MG63 (cell line): ENCODE data around the gene RBFOX2. TPM values are rescaled to one million over a fixed set of nuclear protein-coding genes. Genes with fewer than 3 reads are reported as not detected.

Experiments
- DNase-seq: peaks from one replicate; pipeline ENCODE4 v3.0.0-alpha.2; 2020
- H3K27me3 ChIP-seq: fragments of 250-450 bp; sonication (Bioruptor Pico); 2 replicates; pipeline ENCODE4 v1.5.1; 2020; ENCODE audit warnings: mild to moderate bottlenecking, moderate library complexity
- H3K36me3 ChIP-seq: fragments of 250-450 bp; sonication (Bioruptor Pico); 2 replicates; pipeline ENCODE4 v1.5.1; 2020; ENCODE audit warnings: mild to moderate bottlenecking, moderate library complexity
- H3K4me3 ChIP-seq: fragments of 250-450 bp; sonication (Bioruptor Pico); 2 replicates; pipeline ENCODE4 v1.5.1; 2020; ENCODE audit warnings: mild to moderate bottlenecking, moderate library complexity
- H3K9me3 ChIP-seq: fragments of 250-450 bp; sonication (Bioruptor Pico); 2 replicates; pipeline ENCODE4 v1.5.1; 2020; ENCODE audit warnings: mild to moderate bottlenecking, moderate library complexity
- total RNA-seq: library from RNA; depleted of rRNA; stranded (reverse); fragments of >200 nt; shearing (Covaris generic); gene quantifications from 2 replicates; pipeline ENCODE4 v1.2.3, GENCODE V29; 2014; ENCODE audit warnings: low replicate concordance

RBFOX2 gene
- total RNA-seq, 1 experiment from 2014 or later, result 65.6 TPM

DNA sequence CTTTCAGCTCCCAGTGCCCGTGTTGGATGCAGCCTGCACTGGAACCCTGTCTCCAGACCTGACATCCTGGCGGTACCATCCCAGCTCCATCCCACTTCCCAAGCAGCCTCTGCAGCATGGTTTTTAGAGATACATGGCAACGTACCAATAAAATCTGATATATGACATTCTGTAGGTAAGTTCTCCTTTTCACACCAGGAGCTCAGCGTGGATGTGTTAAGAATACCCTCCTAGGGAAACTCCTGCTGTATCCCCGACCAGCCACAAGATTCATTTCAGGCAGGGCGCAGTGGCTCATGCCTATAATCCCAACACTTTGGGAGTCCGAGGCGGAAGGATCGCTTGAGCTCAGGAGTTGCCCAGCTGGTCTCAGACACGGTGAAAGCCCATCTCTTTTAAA is 295.6 kb downstream of the RBFOX2 start:
- H3K9me3 ChIP-seq, result no peaks in the 10 kb centered on the region
- H3K27me3 ChIP-seq, result no peaks in the 10 kb centered on the region
- H3K36me3 ChIP-seq, result peaks cover 25% of the 10 kb centered on the region
- DNase-seq, result no peak
- no peak overlapping the region for H3K4me3 ChIP-seq

DNA sequence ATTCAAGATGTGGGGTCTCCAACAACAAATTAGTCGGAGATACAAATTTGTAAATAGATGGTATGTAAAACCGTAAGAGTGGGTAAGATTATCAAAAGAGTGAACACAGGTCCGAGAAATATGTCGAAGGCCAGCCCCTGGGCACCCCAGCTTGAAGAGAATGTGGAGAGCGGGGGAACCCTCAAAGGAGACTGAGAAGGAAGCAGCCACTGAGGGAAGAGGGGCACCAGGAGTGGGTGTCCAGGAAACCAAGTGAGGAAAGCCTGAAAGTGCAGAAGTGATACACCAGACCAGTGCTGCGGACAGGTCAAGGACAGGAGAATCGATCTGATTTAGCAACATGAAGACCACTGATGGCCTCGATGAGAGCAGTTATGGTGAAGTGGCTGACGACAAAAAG is 296.5 kb downstream of the RBFOX2 start:
- H3K9me3 ChIP-seq, result no peaks in the 10 kb centered on the region
- H3K4me3 ChIP-seq, result no peak overlapping the region
- H3K36me3 ChIP-seq, result peaks cover 19% of the 10 kb centered on the region
- DNase-seq, result no peak
- no peaks in the 10 kb centered on the region for H3K27me3 ChIP-seq

DNA sequence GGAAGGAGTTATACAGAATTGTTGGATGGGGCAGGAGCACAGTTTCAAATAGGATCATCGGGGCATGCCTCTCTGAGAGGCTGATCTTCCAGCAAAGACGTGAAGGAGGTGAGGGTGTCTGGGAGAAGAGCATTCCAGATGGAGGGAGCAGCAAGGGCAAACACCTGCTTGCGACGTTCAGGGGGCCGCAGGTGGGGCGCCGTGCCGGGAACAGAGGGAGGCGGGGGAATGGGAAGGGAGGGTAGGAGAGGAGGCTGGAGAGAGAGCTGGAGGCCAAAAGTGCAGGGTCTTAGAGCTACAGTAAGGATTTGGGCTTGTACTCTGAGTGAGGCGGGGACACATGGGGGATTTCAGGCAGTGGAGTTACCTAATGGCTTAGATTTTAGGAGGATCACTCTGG is 297.3 kb downstream of the RBFOX2 start:
- DNase-seq, result no peak
- H3K27me3 ChIP-seq, result no peaks in the 10 kb centered on the region
- H3K9me3 ChIP-seq, result no peaks in the 10 kb centered on the region
- H3K36me3 ChIP-seq, result peaks cover 11% of the 10 kb centered on the region
- H3K4me3 ChIP-seq, result no peak overlapping the region

DNA sequence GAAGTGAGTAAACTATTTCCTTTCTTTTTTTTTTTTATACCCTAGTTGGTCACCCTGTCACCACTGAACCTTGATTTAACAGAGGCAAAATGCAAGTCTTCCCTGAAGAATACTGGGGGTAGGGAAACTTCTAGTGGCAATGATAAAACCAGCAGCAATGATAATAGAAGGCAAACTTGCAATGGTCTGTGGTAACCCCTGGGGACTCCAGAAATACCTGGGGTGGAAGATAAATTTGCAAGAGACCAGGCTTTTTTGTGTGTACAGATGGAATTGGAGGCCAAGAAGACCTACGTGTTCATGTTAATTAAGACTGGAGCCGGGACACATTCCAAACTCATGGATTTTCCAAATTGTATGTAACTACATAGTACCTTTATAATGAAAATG is 299.3 kb downstream of the RBFOX2 start:
- no peaks in the 10 kb centered on the region for H3K36me3 ChIP-seq
- no peaks in the 10 kb centered on the region for H3K27me3 ChIP-seq
- no peaks in the 10 kb centered on the region for H3K9me3 ChIP-seq
- H3K4me3 ChIP-seq, result no peak overlapping the region
- no peak for DNase-seq

DNA sequence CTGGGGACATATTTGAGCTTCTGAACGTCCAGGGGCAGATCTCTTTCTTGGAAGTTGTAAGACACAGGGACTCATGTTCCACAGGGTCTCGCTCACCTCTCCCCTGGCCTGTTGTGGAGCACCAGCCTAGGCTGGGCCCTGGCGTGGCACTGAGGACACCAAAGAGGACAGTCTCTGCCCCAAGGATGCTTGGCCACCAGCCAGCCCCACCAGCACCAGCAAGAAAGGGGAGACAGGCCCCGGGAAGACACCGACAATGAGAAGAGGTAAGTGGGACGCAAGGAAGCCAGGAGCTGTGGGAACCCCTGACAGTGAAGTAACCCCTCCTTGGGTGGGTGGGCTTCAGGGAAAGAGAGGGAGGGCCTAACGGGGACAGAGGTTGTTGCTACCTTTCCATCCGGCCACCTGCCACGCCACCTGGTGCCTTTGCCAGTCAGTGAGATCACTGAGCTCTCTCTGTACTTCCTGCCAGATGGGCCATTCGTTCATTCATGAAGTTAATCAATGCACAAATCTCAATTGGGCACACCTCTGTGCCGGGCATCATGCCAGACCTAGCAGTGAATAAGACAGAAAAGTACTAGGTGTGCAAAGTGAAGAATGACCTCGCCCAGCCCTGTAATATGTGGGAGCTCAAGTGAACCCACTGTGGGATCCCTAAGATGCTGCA is 299.9 kb downstream of the RBFOX2 start:
- no peaks in the 10 kb centered on the region for H3K36me3 ChIP-seq
- no peaks in the 10 kb centered on the region for H3K9me3 ChIP-seq
- no peak for DNase-seq
- no peaks in the 10 kb centered on the region for H3K27me3 ChIP-seq
- H3K4me3 ChIP-seq, result no peak overlapping the region

DNA sequence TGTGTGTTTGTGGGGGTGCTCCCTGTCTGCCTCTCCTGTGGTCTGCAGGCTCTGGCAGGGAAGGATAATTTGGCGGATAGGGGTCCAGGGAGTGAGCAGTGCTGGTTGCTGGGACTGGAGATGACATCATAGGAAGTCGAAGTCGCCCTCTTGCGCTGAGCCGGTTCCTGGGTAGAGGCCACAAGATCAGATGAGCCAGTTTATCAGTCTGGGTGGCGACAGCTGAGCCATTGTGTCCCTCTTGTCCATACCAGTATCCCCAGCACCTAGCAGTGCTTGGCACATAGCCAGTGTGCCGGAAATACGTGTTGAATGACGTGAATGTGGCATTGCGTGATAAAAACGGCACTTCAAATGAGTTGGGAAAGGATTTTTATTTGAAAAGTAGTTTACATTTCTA is 301.2 kb downstream of the RBFOX2 start:
- DNase-seq, result no peak
- H3K4me3 ChIP-seq, result no peak overlapping the region

DNA sequence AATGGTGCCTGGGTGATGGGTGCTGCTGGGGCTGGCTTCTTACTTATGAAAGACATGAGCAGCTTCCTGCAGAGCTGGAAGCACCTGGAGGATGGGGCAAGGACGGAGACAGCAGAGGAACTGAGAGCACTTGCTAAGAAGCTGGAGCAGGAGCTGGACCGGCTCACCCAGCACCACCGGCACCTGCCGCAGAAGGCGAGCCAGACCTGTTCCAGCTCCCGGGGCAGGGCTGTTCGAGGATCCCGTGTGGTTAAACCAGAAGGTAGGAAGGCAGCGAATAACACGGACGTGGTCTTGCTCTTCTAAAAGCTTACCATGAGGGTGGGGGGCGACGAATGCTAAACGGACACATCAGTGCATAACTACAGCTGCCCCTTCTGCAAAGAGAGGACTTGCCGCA is 301.7 kb downstream of the RBFOX2 start:
- no peaks in the 10 kb centered on the region for H3K27me3 ChIP-seq
- H3K36me3 ChIP-seq, result no peaks in the 10 kb centered on the region
- no peaks in the 10 kb centered on the region for H3K9me3 ChIP-seq

More for the DNA sequence above, 301.2 kb downstream of the RBFOX2 start:
- no peaks in the 10 kb centered on the region for H3K36me3 ChIP-seq
- no peaks in the 10 kb centered on the region for H3K9me3 ChIP-seq
- no peaks in the 10 kb centered on the region for H3K27me3 ChIP-seq

DNA sequence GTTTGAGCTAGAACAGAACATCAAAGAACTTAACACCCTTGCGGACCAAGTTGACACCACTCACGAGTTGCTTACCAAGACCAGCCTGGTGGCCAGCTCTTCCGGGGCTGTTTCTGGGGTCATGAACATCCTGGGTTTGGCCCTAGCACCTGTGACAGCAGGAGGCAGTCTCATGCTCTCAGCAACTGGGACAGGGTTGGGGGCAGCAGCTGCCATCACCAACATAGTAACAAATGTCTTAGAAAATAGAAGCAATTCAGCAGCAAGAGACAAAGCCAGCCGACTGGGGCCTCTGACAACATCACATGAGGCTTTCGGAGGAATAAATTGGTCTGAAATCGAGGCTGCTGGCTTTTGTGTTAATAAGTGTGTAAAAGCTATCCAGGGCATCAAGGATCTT is 302.2 kb downstream of the RBFOX2 start:
- Histone ChIP-seq H3K36me3 (no peaks in the 10 kb centered on the region), H3K4me3 (no peak overlapping the region), H3K9me3 (no peaks in the 10 kb centered on the region), H3K27me3 (no peaks in the 10 kb centered on the region)
- DNase-seq, result no peak

More for the DNA sequence above, 301.7 kb downstream of the RBFOX2 start:
- no peak overlapping the region for H3K4me3 ChIP-seq
- no peak for DNase-seq

DNA sequence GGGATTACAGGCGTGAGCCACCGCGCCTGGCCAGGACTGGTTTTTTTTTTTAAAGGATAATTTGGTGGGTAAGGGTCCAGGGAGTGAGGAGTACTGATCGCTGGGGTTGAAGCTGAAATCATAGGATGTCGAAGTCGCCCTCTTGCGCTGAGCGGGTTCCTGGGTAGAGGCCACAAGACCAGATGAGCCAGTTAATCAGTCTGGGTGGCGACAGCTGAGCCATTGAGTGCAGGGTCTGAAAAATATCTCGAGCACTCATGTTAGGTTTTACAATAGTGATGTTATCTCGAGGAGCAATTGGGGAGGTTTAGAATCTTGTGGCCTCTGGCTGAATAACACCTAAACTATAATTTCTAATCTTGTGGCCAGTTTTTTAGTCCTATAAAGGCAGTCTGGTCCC is 303.1 kb downstream of the RBFOX2 start:
- no peaks in the 10 kb centered on the region for H3K36me3 ChIP-seq
- H3K9me3 ChIP-seq, result no peaks in the 10 kb centered on the region
- no peaks in the 10 kb centered on the region for H3K27me3 ChIP-seq
- DNase-seq, result no peak
- H3K4me3 ChIP-seq, result no peak overlapping the region

DNA sequence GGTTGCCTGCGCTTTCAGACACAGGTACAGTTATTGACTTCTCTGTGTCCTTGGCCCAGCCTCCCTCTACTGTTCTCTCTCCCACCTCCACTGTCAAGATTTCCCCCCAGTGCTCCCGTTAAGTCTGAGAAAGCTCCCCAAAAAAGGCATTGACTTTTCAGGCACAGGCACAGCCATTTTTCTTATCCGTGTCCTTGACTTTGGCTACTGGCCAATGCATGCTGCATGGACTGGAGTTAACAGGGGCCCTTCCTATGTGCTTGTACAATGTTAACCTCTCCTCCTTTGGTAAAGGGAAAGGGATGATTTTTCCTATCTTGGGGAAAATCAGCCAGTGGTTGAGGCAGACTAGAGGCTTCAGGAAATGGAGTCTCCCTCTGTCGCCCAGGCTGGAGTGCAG is 306.7 kb downstream of the RBFOX2 start:
- H3K4me3 ChIP-seq, result no peak overlapping the region

DNA sequence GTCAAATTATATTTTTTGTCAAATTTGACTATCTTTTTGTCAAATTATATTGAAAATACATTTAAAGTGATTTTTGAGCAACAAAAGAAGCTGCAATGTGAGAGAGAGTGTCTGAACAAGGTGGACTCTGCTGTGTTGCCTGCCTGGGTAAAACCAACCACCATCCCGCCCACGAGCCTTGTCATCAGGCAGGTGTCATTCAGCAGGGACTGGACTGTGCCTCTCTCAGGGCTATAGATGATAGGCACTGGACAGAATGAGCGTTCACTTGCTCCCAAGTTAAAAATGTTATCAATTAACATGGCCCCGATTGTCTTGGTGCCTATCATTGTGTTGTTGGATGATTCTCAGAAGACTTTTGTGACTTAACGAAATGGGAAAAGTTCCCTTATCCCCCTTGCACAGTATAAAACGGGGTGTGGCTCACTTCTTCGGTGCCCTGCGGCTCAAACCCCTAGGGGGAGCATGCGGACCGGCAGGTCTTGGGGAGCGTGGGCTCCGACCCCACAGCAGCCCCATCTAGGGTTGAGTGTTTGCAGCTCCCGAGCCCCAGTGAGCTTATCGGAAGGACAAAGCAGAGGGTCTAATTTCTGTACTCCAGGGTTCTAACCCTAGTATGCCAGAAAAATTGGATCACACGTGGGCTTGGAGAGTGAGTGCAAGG is 309.3 kb downstream of the RBFOX2 start:
- DNase-seq, result no peak
- H3K4me3 ChIP-seq, result no peak overlapping the region
- H3K36me3 ChIP-seq, result no peaks in the 10 kb centered on the region
- no peaks in the 10 kb centered on the region for H3K27me3 ChIP-seq
- H3K9me3 ChIP-seq, result no peaks in the 10 kb centered on the region

More for the DNA sequence above, 306.7 kb downstream of the RBFOX2 start:
- no peak for DNase-seq
- H3K9me3 ChIP-seq, result no peaks in the 10 kb centered on the region
- H3K36me3 ChIP-seq, result no peaks in the 10 kb centered on the region
- H3K27me3 ChIP-seq, result no peaks in the 10 kb centered on the region

DNA sequence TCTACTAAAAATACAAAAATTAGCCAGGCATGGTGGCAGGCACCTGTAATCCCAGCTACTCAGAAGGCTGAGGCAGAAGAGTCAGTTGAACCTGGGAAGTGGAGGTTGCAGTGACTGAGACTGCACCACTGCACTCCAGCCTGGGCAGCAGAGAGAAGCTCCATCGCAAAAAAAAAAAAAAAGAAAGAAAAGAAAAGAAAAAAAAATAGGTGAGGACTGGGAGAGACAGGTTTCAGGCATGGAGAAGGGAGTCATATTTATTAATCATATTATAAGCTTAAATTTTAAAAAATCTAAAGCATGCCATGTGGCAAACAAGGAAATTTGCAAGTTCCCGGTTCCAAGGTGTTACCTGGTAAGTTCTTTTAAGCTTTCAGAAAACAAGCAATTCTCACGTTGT is 311.1 kb downstream of the RBFOX2 start, which contains the start of gene APOL5:
APOL5 (plus strand) TSS at position 301 of the 400 bp plus-strand sequence; CDS start at position 301, 0 bp downstream.
- Histone ChIP-seq H3K4me3 (no peak within 1 kb of the TSS), H3K27me3 (no peaks in the 10 kb centered on the region), H3K36me3 (no peaks in the 10 kb centered on the region), H3K9me3 (peaks cover 4% of the 10 kb centered on the region; the same call in 1 of the 2 replicates)
- no peak for DNase-seq

DNA sequence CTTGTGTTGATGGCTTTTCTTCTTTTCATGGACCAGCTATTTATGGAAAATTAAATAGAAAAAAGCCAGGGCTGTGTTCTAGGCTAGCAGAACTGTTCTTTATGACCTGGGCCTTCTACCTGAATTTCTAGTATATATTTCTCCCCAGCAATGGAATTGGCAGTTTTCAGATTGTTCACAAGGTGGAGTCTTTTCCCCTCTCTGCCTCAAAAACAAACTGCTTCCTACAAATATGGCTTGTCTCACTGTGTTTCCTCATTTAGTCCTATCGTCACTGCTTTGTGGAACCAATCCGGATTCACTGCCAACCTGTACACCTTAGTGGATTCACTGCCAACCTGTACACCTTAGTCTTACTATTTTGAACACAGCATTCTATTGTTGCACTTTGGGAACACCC is 316.0 kb downstream of the RBFOX2 start:
- no peak for DNase-seq
- peaks cover 4% of the 10 kb centered on the region; the same call in 1 of the 2 replicates for H3K9me3 ChIP-seq
- H3K4me3 ChIP-seq, result no peak overlapping the region
- H3K36me3 ChIP-seq, result no peaks in the 10 kb centered on the region
- H3K27me3 ChIP-seq, result no peaks in the 10 kb centered on the region

DNA sequence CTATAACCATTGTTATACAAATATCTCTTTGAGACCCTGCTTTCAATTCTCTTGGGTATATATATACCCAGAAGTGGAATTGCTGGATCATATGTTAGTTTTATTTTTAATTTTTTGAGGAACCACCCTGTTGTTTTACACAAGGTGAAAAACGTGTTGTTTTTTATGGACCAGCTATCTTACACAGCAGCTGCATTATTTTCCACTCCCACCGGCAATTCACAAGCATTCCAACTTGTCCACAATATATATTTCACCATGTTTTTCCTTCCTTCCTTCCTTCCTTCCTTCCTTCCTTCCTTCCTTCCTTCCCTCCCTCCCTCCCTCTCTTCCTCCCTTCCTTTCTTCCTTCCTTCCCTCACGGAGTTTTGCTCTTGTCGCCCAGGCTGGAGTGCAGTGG is 317.3 kb downstream of the RBFOX2 start:
- Histone ChIP-seq H3K36me3 (no peaks in the 10 kb centered on the region), H3K9me3 (peaks cover 4% of the 10 kb centered on the region; the same call in 1 of the 2 replicates), H3K27me3 (no peaks in the 10 kb centered on the region), H3K4me3 (no peak overlapping the region)
- no peak for DNase-seq

DNA sequence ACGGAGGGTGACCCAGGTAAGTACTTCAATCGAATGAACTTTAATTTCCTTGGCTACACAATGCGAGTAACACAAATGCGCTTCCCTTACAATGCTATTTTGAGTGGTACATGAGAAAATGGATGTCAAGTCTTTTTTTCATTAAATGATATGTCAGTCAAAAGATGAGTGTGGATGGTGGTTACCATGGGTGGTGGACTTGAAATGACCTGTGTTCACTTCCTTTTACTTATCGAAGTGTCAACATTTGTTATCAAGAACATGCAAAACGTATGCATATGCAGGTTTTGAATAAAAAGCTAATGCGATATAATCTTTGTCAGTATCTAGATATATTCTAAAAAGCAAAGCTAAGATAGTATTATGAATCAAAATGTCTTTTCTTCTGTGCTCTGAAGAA is 319.7 kb downstream of the RBFOX2 start:
- H3K27me3 ChIP-seq, result no peaks in the 10 kb centered on the region
- no peak overlapping the region for H3K4me3 ChIP-seq
- peaks cover 4% of the 10 kb centered on the region; the same call in 1 of the 2 replicates for H3K9me3 ChIP-seq
- no peaks in the 10 kb centered on the region for H3K36me3 ChIP-seq
- no peak for DNase-seq

DNA sequence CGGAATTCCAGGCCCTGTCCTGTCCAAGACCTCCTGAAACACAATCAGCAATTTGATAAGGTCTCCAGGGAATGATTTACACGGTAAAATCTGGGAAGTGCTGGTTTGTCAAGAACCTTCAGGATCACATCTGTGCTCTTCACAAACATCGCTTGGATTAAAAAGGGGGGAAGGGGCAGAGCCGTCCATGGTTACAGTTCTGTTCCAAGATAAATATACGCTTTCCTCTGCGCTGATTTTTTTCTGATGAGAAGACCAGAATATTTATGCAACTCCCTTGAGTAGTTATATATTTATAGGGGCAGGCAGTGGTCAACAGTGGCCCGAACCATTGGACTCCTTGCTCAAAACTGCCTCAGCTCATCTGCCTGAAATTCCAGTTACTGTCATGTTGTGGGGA is 320.2 kb downstream of the RBFOX2 start:
- peaks cover 4% of the 10 kb centered on the region; the same call in 1 of the 2 replicates for H3K9me3 ChIP-seq
- no peaks in the 10 kb centered on the region for H3K27me3 ChIP-seq
- DNase-seq, result no peak
- H3K4me3 ChIP-seq, result no peak overlapping the region
- H3K36me3 ChIP-seq, result no peaks in the 10 kb centered on the region

DNA sequence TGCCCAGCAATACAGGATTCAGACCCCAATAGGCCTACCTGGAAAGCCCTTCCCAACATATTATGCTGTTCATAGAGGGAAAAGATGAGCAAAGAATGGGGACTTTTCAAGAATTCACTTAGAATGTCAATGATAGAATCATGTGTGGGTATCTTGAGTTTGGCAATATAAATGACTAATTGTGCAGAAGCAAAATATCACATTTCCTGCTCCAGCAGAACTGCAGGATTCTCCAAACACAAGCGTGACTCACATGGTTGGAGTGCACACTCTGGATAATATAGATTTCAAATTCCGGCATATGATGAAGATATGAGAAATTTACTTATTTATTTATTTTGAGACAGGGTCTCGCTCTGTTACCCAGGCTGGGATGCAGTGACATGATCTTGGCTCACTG is 323.5 kb downstream of the RBFOX2 start:
- no peak overlapping the region for H3K4me3 ChIP-seq

More for the DNA sequence above, 323.5 kb downstream of the RBFOX2 start:
- peak; percentile 73 for DNase-seq
- Histone ChIP-seq H3K27me3 (no peaks in the 10 kb centered on the region), H3K36me3 (no peaks in the 10 kb centered on the region), H3K9me3 (no peaks in the 10 kb centered on the region)
